NCI-H446 (cell line): ENCODE measurements around the gene C1orf146.
"Not testable (repeated sequence)": the region's sequence is repeated elsewhere in the genome, so short reads cannot be mapped to it uniquely, and the experiment has no call there.

Source experiments
- DNase-seq, 2 experiments: peaks; one replicate each; lab custom pipeline; 2025; lab: John Stamatoyannopoulos, UW

The C1orf146 gene

GRCh38 chr1:92274939-92275338 is 57.2 kb downstream of the C1orf146 start:
- no peak for DNase-seq

DNA sequence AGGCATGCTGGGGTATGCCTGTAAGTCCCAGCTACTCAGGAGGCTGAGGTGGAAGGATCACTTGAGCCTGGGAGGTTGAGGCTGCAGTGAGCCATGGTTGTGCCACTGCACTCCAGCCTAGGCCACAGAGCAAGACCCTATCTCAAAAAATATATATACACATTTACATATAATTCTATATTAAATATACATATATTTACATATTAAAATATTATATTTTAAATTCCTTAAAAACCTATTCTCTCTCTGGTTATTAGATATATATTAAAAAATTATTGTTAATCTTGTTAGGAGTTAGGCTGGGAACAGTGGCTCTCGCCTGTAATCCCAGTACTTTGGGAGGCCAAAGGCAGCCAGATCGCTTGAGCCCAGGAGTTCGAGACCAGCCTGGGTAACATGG is 58.4 kb downstream of the C1orf146 start:
- DNase-seq = no peak

GRCh38 chr1:92277105-92277723 is 59.5 kb downstream of the C1orf146 start:
- DNase-seq = no peak

GRCh38 chr1:92279781-92280180 is 62.1 kb downstream of the C1orf146 start:
- DNase-seq = not testable (repeated sequence)

DNA sequence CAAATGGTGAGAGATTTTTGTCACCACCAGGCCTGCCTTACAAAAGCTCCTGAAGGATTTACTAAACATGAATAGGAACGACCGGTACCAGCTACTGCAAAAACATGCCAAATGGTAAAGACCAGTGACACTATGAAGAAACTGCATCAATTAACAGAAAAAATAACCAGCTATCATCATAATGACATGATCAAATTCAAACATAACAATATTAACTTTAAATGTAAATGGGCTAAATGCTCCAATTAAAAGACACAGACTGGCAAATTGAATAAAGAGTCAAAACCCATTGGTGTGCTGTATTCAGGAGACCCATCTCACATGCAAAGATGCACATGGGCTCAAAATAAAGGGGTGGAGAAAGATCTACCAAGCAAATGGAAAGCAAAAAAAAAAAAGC is 63.7 kb downstream of the C1orf146 start:
- DNase-seq = not testable (repeated sequence)

GRCh38 chr1:92291372-92291999 is 73.8 kb downstream of the C1orf146 start:
- peak; percentile 43 to 61 for DNase-seq
